Measurements from ENCODE around the gene LYPLAL1.

The LYPLAL1 gene

GRCh38 chr1:219163401-219163954 is 10.2 kb upstream of the LYPLAL1 start:
- TF ChIP-seq CTCF (IDR thresholded peaks at IDR 0.05; ENCODE audit: low read depth, low read length), result no peak
- DNase-seq, result no peak
- H3K9me3 ChIP-seq (ENCODE audit: severe bottlenecking), result no peaks in the 10 kb centered on the region

DNA sequence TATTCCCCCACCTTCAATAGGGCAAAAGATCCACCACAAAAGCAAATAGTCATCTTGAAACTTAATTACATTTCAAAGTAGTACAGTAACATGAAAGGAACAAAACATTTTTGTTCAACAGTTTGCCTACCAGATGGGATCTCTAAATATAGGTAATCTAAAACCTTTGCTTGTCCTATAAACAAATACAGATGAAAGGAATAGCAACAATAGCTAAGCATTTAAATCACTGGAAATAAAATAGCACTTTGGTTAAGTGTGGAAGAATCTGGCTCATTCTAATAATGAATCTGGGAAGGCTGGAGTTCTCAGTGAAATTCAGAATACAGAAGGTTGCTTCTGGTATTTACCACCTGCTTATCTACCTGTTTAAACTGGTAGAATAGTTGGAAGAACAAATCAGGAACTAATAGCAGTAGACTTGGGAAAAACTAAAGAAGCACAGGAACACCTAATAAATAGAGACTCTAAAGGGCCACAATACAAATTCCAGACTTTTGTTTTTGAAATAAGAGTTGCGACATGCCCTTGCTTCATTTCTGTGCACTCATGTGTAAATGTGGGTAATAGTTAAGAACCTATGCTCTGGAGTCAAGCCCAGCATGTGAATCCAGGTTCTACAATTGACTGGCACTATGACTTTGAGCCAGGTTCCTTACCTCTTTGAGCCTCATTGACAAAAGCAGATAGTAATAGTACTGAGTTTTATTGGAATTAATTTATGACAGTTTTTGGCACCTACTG is 2.3 kb upstream of the LYPLAL1 start:
- DNase-seq, result no peak
- no peak overlapping the region for H3K4me3 ChIP-seq (ENCODE audit: low read depth, low read length)
- no peaks in the 10 kb centered on the region for H3K9me3 ChIP-seq (ENCODE audit: severe bottlenecking)
- H3K36me3 ChIP-seq, result no peaks in the 10 kb centered on the region
- no peak overlapping the region for H3K27ac ChIP-seq
- TF ChIP-seq CTCF (IDR thresholded peaks at IDR 0.05; ENCODE audit: low read depth, low read length), result no peak
- no peaks in the 10 kb centered on the region for H3K27me3 ChIP-seq (ENCODE audit: insufficient read depth, low read depth, severe bottlenecking)

More at GRCh38 chr1:219163401-219163954, 10.2 kb upstream of the LYPLAL1 start:
- Histone ChIP-seq H3K27me3 (ENCODE audit: insufficient read depth, low read depth, severe bottlenecking) (no peaks in the 10 kb centered on the region), H3K4me3 (ENCODE audit: low read depth, low read length) (no peak overlapping the region), H3K27ac (no peak overlapping the region), H3K36me3 (no peaks in the 10 kb centered on the region)

DNA sequence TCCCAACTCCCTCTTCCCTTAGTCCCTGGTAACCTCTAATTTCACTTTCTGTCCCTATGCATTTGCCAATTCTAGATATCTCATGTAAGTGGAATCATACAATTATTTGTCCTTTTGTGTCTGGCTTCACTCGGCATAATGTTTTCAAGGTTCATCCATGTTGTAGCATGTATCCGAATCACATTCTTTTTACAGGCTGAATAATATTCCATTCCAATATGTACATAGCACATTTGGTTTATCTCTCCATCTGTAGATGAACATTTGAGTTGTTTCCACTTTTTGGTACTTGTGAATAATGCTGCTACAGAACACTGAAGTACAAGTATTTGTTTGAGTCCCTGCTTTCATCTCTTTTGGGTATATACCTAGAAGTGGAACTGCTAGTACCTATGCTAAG is 857 bp upstream of the LYPLAL1 start:
- DNase-seq, result no peak
- no peaks in the 10 kb centered on the region for H3K36me3 ChIP-seq
- H3K27me3 ChIP-seq (ENCODE audit: insufficient read depth, low read depth, severe bottlenecking), result no peaks in the 10 kb centered on the region
- H3K4me3 ChIP-seq (ENCODE audit: low read depth, low read length), result no peak overlapping the region
- no peak overlapping the region for H3K27ac ChIP-seq
- TF ChIP-seq CTCF (IDR thresholded peaks at IDR 0.05; ENCODE audit: low read depth, low read length), result no peak
- H3K9me3 ChIP-seq (ENCODE audit: severe bottlenecking), result no peaks in the 10 kb centered on the region

DNA sequence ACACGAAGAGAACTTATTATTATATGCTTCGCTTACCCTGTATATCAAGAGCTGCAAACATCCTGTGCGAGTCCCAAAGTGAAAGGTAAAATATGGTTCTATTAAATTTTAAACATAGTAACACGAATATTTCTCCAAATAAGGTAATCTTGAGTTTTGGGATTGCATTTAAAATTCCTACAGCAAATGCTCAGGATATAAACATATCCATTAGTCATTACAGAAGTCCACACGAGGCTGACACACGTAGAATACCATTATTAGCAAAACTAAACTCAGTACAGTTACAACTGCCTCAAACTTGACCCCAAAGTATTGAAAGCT is 282 bp upstream of the LYPLAL1 start:
- no peaks in the 10 kb centered on the region for H3K36me3 ChIP-seq
- TF ChIP-seq CTCF (IDR thresholded peaks at IDR 0.05; ENCODE audit: low read depth, low read length), result no peak
- DNase-seq, result no peak
- peak overlapping the region; percentile 74 for H3K4me3 ChIP-seq (ENCODE audit: low read depth, low read length)
- H3K27me3 ChIP-seq (ENCODE audit: insufficient read depth, low read depth, severe bottlenecking), result no peaks in the 10 kb centered on the region
- H3K9me3 ChIP-seq (ENCODE audit: severe bottlenecking), result no peaks in the 10 kb centered on the region
- H3K27ac ChIP-seq, result peak overlapping the region; percentile 79

- peak; percentile 30 for DNase-seq
- H3K27me3 ChIP-seq (ENCODE audit: insufficient read depth, low read depth, severe bottlenecking), result no peaks in the 10 kb centered on the region
- no peaks in the 10 kb centered on the region; the same call in 1 of the 2 replicates for H3K36me3 ChIP-seq
- H3K4me3 ChIP-seq (ENCODE audit: low read depth, low read length), result peak overlapping the region; percentile 74
- no peaks in the 10 kb centered on the region for H3K9me3 ChIP-seq (ENCODE audit: severe bottlenecking)
- no peak for TF ChIP-seq CTCF (IDR thresholded peaks at IDR 0.05; ENCODE audit: low read depth, low read length)
- peak overlapping the region; percentile 79 for H3K27ac ChIP-seq
Measured at GRCh38 chr1:219174460-219175211, 958 bp downstream of the LYPLAL1 start.

All from WERI-Rb-1 (cell line).